ENCODE results near the gene RIC8B. TPM values are rescaled to one million over a fixed set of nuclear protein-coding genes. Genes with fewer than 3 reads are reported as not detected.

The RIC8B gene
- total RNA-seq, 4 donors from 2014 or later, result 15.1 to 24.9 (median 21.6) TPM

DNA sequence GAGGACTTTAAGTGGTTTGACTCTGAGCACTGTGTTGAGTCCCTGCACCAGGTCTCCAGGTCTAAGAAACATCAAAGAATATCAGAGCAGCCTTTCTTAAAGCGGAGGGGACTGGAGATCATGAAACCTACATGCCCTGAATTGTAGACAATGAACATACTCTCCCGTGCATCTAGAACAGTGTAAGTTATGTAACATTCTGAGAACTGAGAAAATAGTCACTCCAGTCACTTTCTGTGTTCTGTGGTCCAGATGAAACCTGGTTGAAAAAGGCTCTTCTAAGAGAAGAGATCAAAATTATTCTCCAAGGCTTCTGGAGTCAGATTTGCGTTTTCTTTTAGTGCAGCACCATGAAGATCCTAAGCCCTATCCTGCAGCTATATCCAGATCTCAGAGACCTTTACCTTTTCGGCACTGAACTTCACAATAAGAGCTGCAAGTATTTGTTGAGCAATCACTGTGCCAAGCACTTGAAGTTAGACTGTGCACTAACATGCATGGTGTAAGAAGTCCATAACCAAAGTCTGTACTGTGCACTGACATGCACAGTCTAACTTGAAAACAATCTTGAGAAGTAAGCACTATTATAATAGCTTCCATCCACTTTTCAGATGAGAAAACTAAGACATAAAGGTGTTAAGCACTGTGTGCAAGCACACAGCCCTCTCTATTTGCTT, 115.6 kb downstream of the RIC8B start:
- no peaks in the 10 kb centered on the region for H3K27me3 ChIP-seq
- no peak overlapping the region for H3K27ac ChIP-seq
- 83 to 85% methylated on average over 4 of the region's 4 CpGs for WGBS, 2 donors
- H3K4me1 ChIP-seq, result no peaks in the 10 kb centered on the region
- no peak for DNase-seq (ENCODE audit: low spot score in 2 of 2)
- H3K9me3 ChIP-seq, result no peaks in the 10 kb centered on the region
- H3K4me3 ChIP-seq, result no peak overlapping the region
- TF ChIP-seq POLR2A (IDR thresholded peaks at IDR 0.05), result no peak
- no peak for TF ChIP-seq CTCF (IDR thresholded peaks at IDR 0.05)
- no peak for TF ChIP-seq EP300 (IDR thresholded peaks at IDR 0.05)
- peaks cover 0 to 24% (median 0%) of the 10 kb centered on the region in 3 donors for H3K36me3 ChIP-seq

DNA sequence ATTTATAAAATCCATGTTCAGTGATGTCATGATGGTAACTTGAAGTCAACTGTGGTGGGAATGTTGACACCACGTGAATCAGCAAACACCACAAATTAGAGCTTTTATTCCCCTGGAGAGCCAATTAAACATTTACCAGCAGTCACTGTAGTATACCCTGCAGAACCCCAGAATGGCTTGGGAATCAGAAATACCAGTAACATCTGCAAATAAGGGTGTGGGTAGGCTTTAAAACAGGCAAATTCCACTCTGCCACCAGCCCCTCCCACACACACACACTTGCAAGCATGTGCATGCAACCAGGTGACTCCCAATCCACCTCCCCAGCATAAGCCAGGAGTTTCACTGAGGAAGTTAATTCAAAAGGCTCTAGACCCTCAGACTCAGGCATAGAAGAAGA, 117.6 kb downstream of the RIC8B start:
- TF ChIP-seq EP300 (IDR thresholded peaks at IDR 0.05) (no peak), POLR2A (IDR thresholded peaks at IDR 0.05) (no peak), CTCF (IDR thresholded peaks at IDR 0.05) (no peak)
- Histone ChIP-seq H3K36me3 (peaks cover 0 to 6% (median 0%) of the 10 kb centered on the region in 3 donors), H3K4me3 (no peak overlapping the region), H3K27me3 (no peaks in the 10 kb centered on the region), H3K27ac (no peak overlapping the region), H3K4me1 (peaks cover 0 to 3% (median 0%) of the 10 kb centered on the region in 4 donors), H3K9me3 (no peaks in the 10 kb centered on the region)
- DNase-seq (ENCODE audit: low spot score in 2 of 2), result no peak
- WGBS, 2 donors, result 61 to 63% methylated on average over 1 of the region's 1 CpG

DNA sequence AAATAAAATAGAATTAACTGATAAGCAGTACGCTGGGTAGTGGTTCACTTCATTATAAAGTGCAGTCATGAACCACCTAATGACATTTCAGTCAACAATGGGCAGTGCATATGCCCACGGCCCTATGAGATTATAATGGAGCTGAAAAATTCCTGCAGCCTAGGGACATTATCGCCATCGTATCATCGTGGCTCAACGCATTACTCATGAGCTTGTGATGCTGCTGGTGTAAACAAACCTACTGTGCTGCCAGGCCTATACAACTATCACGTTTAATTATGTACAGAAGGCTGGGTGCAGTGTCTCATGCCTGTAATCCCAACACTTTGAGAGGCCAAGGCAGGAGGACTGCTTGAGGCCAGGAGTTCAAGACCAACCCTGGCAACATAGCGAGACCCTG, 119.0 kb downstream of the RIC8B start:
- Histone ChIP-seq H3K9me3 (no peaks in the 10 kb centered on the region), H3K36me3 (no peaks in the 10 kb centered on the region), H3K4me1 (peaks cover 0 to 8% (median 0%) of the 10 kb centered on the region in 4 donors), H3K27ac (no peak overlapping the region), H3K4me3 (no peak overlapping the region), H3K27me3 (no peaks in the 10 kb centered on the region)
- WGBS, 2 donors, result 83 to 86% methylated on average over 8 of the region's 8 CpGs
- TF ChIP-seq POLR2A (IDR thresholded peaks at IDR 0.05) (no peak), EP300 (IDR thresholded peaks at IDR 0.05) (no peak), CTCF (IDR thresholded peaks at IDR 0.05) (no peak)
- DNase-seq (ENCODE audit: low spot score in 2 of 2), result no peak

GRCh38 chr12:106894774-106895173, 120.3 kb downstream of the RIC8B start:
- DNase-seq (ENCODE audit: low spot score in 2 of 2), result no peak
- TF ChIP-seq POLR2A (IDR thresholded peaks at IDR 0.05), result no peak
- no peak for TF ChIP-seq EP300 (IDR thresholded peaks at IDR 0.05)
- TF ChIP-seq CTCF (IDR thresholded peaks at IDR 0.05), result no peak
- Histone ChIP-seq H3K27ac (no peak overlapping the region), H3K4me3 (no peak overlapping the region), H3K9me3 (no peaks in the 10 kb centered on the region), H3K36me3 (no peaks in the 10 kb centered on the region), H3K4me1 (peaks cover 0 to 12% (median 0%) of the 10 kb centered on the region in 4 donors), H3K27me3 (no peaks in the 10 kb centered on the region)
- 80 to 92% methylated on average over 1 of the region's 1 CpG for WGBS, 2 donors

- Histone ChIP-seq H3K27me3 (no peaks in the 10 kb centered on the region), H3K4me1 (peaks cover 0 to 12% (median 0%) of the 10 kb centered on the region in 4 donors), H3K9me3 (no peaks in the 10 kb centered on the region), H3K27ac (no peak overlapping the region), H3K4me3 (no peak overlapping the region), H3K36me3 (no peaks in the 10 kb centered on the region)
- TF ChIP-seq POLR2A (IDR thresholded peaks at IDR 0.05), result no peak
- no peak for TF ChIP-seq EP300 (IDR thresholded peaks at IDR 0.05)
- TF ChIP-seq CTCF (IDR thresholded peaks at IDR 0.05), result no peak
- no peak for DNase-seq (ENCODE audit: low spot score in 2 of 2)
Observed at GRCh38 chr12:106896603-106897002, 122.1 kb downstream of the RIC8B start.

Data from tibial nerve (tissue), 4 donors.